Stimulated activated CD8-positive, alpha-beta memory T cell treated with anti-CD3 and anti-CD28 coated beads, Interleukin-7, amount 100 ng/mL, for 1 hour (primary cell): Measurements from ENCODE around the gene SPPL2A.
A peak's percentile ranks its signal among the peaks of the same experiment; 100 is the strongest.
"Not testable (repeated sequence)": the region's sequence is repeated elsewhere in the genome, so short reads cannot be mapped to it uniquely, and the experiment has no call there.

Experiments used
- DNase-seq, 2 donors: peaks; one replicate each; pipeline ENCODE4 v3.0.0-alpha.2; 2020; ENCODE audit warnings: low read depth in 2 of 2

Gene SPPL2A, protein sequence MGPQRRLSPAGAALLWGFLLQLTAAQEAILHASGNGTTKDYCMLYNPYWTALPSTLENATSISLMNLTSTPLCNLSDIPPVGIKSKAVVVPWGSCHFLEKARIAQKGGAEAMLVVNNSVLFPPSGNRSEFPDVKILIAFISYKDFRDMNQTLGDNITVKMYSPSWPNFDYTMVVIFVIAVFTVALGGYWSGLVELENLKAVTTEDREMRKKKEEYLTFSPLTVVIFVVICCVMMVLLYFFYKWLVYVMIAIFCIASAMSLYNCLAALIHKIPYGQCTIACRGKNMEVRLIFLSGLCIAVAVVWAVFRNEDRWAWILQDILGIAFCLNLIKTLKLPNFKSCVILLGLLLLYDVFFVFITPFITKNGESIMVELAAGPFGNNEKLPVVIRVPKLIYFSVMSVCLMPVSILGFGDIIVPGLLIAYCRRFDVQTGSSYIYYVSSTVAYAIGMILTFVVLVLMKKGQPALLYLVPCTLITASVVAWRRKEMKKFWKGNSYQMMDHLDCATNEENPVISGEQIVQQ

GRCh38 chr15:50765195-50765967 is at the start of gene SPPL2A:
SPPL2A (minus strand) TSS chr15:50765706; CDS start chr15:50765533, 173 bp downstream.
- DNase-seq: peak; percentile 58 to 64

DNA sequence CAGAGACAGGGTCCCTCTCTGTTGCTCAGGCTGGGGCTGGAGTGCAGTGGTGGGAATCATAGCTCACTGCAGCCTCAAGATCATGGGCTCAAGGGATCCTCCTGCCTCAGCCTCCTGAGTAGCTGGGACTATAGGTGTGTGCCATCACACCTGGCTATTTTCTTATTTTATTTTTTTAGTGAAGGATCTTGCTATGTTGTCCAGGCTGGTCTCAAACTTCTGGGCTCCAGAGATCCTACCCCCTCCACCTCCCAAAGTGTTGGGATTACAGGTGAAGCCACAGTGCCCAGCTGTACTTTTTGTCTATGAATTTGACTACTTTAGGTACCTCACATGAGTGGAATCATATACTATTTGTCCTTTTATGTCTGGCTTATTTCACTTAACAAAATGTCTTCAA is 49.1 kb upstream of the SPPL2A start:
- DNase-seq: no peak

- no peak for DNase-seq
Measured at GRCh38 chr15:50813865-50814264, 48.4 kb upstream of the SPPL2A start.

DNA sequence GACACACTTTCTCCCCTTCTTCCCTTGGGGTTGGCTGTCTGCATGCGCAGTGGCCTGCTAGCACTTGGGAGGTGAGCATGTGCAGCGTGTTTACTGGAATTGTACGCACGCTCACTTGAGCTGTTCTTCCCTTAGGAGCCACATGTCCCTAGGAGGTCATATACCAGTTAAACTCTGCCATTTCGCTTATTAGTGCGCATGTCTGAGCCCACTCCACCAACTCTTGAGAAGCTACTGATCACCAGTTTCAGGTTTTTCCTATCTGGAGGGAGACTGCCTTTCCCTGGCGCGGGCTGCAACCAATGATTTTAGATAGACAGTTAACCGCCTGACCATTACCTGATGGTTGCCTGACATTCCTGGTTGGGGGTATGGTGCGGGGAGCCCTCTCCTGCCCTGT is 47.6 kb upstream of the SPPL2A start:
- no peak for DNase-seq

- DNase-seq: not testable (repeated sequence)
Measured at GRCh38 chr15:50812181-50812506, 46.6 kb upstream of the SPPL2A start.

DNA sequence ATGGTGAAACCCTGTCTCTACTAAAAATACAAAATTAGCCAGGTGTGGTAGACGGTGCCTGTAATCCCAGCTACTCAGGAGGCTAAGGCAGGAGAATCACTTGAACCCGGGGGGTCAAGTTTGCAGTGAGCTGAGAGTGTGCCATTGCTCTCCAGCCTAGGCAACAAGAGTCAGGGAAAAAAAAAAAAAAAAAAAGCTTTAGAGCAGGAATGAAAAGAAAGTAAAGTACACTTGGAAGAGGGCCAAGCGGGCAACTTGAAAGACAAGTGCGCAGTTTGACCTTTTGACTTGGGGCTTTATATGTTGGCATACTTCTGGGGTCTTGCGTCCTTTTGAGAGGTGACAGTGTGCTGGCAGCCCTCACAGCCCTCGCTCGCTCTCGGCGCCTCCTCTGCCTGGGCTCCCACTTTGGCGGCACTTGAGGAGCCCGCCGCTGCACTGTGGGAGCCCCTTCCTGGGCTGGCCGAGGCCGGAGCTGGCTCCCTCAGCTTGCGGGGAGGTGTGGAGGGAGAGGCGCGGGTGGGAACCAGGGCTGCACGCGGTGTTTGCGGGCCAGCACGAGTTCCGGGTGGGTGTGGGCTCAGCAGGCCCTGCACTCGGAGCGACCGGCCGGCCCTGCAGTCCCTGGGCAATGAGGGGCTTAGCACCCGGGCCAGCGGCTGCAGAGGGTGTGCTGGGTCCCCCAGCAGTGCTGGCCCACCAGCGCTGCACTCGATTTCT is 46.1 kb upstream of the SPPL2A start:
- not testable (repeated sequence) for DNase-seq

DNA sequence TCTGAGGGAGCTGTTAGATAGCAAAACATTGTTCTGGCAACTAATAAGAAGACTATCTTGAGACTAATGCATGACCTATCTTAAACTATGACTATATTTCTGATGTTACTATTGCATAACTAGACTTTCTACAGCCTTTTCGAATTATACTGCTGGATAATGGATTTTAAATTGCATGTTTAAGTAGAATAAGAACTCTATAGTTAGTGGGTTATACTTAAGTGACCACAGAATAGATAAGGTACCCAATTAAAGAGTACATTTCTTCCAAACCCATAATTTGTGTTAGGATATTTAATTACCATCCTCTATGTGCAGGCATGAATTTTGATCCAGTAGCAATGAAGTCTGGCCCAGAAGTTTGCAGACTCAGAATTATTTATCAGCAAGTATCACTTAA is 44.6 kb upstream of the SPPL2A start:
- no peak for DNase-seq

GRCh38 chr15:50808728-50809127 is 43.2 kb upstream of the SPPL2A start:
- DNase-seq: no peak

- DNase-seq: no peak
Measured at GRCh38 chr15:50803479-50804180, 38.1 kb upstream of the SPPL2A start.

DNA sequence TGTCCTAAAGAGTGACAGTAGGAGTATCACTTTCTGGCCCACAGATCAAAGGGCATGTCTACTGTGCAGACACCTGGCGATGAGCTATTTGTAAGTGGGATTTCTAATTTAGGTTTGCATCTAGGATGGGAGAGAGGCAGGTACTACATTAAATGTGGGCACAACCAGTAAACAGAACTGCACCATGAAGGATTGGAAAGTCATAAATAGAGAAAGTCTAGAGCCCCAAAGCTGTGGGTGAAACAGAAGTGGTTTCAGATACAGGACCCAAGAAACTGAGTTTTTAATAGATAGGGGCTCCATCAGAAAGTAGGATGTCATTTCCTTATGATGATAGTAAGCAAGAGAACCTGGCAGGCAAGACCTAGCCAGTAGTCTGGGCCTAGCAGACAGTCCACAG is 35.2 kb upstream of the SPPL2A start:
- no peak for DNase-seq

DNA sequence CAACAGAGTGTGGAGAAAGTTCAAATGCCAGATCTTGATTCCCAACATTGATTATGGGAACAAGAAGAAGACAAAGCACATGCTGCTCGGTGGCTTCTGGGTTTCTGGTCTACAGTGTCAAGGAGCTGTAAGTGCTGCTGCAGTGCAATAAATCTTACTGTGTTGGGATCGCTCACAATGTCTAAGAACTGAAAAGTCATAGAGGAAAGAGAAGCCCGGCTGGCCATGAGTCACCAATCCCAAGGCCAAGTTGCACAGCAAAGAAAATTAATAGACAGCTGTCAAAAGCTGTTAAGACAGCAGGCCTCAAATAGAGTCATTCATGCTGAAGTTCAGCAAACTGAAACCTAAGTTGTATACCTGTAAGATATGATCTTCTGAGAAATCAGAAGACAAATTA is 33.2 kb upstream of the SPPL2A start:
- no peak for DNase-seq

DNA sequence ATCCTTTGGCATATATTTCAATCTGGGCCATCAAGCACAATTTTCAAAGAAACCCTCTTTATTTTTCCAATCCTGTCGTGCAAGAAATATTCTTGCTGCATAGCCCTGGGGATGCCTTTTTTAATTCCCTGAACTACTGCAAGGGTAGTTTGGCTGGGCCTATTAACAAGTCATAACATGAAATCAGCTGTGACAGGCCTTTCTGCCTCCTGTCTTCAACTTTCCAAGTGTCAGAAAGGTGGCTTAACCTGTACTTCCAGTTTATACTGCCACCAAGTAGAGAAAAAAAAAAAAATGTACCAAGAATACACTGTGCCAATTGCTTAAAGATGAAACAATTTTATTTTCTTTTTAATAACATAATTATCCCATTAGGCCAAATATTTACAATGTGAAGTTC is 32.4 kb upstream of the SPPL2A start:
- no peak for DNase-seq

- no peak for DNase-seq
Measured at GRCh38 chr15:50791486-50791885, 26.0 kb upstream of the SPPL2A start.

GRCh38 chr15:50790778-50791453 is 25.4 kb upstream of the SPPL2A start:
- DNase-seq: no peak

DNA sequence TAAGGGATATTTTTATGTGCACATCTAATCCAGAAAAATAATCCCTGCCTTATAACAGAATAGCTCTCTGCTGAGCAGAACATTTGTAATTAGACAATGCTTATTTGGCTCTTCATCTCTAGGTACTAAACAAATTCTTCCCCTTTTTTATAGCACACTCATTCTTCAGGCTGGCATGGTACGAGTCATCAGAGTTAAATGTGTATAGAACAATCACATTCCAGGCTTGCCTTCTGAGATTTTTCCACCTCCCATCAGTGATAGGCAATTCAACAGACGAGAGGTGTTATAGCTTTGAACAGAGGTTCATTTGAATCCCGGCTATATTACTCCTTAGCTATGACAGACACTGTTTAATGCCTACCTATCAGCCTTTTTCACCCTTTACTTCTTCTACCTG is 21.4 kb upstream of the SPPL2A start:
- no peak for DNase-seq

- no peak for DNase-seq
Measured at GRCh38 chr15:50786438-50786837, 20.9 kb upstream of the SPPL2A start.

DNA sequence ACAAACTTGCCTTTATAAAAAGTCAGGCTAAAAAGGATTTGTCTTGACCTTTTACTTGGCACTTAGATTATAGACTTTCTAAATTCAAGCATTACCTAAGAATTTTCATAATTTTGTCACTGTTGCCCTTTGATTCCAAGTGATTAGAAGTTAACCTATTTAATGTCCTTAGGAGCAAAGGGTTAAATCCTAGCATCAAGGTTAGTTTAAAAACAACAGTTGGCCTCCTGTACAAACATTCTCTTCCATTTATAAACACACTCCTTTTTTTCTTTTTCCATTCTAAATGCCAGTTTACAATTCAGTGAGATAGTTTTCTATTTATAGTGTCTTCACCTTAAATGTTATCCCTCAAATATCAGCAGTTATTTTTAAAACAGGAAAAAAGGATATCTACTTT is 18.4 kb upstream of the SPPL2A start:
- no peak for DNase-seq

DNA sequence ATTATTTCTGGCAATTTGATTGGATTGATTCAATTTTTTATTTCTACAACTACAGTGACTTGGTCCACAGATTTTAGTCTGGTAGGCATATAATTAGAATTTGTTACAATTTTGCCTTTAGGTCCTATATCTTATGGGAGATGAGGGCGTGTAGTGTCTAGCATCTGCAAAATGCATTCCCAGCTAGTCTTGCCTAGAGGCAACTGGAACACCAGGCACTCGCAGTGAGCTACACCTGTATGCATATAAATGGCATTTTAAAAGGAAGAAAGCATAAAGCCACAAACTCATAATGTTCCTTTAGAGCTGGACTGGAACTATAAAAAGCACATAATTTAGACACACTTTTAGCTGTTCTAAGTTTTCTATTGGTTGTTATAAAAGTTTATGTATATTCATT is 17.9 kb upstream of the SPPL2A start:
- no peak for DNase-seq

DNA sequence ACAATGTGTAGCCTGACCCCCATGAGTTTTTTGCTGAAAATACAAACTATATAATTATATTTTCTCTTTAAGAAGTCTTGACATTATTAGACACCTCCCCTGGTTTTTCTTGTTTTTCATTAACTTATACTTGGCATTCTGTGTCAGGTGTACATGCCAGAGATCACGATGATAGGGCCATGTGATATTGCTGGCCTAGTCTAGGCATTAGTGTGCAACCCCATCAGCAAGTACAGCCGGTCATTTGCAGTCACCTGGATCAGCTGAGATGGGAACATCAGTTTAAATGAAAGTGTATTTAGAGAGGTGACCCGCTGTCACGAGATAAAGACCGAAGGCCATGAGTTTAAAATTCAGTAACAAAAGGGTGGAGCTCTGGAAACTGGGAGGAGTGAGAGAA is 12.6 kb upstream of the SPPL2A start:
- DNase-seq: no peak

GRCh38 chr15:50777042-50777441 is 11.5 kb upstream of the SPPL2A start:
- no peak for DNase-seq

DNA sequence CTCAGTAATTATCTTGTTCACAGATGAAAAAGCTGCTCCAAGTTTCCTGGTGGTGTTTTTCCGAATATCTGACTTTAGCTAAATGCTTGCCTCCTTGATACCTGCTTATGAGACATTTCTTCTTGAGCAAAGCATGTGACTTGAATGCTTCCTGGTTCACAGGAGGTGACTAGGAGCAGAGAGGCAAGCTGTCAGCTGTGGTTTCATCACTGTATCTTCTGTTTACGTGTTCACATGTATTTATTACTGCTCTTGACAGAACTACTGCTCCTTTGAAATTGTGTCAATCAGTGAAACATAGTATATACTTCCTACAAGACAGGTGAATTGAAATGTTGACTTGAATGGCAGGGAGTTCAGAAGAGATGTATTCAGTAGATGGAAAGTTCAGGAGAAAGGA is 8.9 kb upstream of the SPPL2A start:
- DNase-seq: no peak
